ENCODE measurements around the gene RAB11FIP5. TPM values are rescaled to one million over a fixed set of nuclear protein-coding genes. Genes with fewer than 3 reads are reported as not detected.

The RAB11FIP5 gene
- total and polyA plus RNA-seq, 2 donors (not counting 3 experiments of a cell fraction or from before 2014, with no cell fraction given): 36.6 to 47.0 TPM

GRCh38 chr2:73156539-73157124 lies 43.9 kb upstream of the RAB11FIP5 start:
- no peaks in the 10 kb centered on the region for H3K36me3 ChIP-seq (ENCODE audit: control insufficient read depth in 2 of 2, extremely low read depth in 1 of 2, insufficient read depth in 2 of 2, low read length in 2 of 2)
- H3K27me3 ChIP-seq (ENCODE audit: control insufficient read depth in 2 of 2, insufficient read depth in 2 of 2, low read length in 2 of 2): no peaks in the 10 kb centered on the region
- dilution Hi-C loops (cut with MboI; ENCODE audit: extremely low pct_ligation_motif_present, low sequenced_read_pairs) (no loop called here), intact Hi-C loops (cut with micrococcal nuclease) (loop anchor here (1.0 to 2.0 kb wide), 3 partner anchors 46 to 163 kb away; no protein-coding TSS in a partner anchor)
- no peak overlapping the region for H3K9ac ChIP-seq (replicated peaks; ENCODE audit: extremely low read depth, insufficient read depth, low read length)
- POLR2A ChIA-PET: no interaction called here
- DNase-seq (ENCODE audit: low read depth, low spot score) (peak; percentile 63), FAIRE-seq (peak; percentile 94)
- CTCF ChIA-PET: interaction anchor here (0.6 to 10.6 kb wide), 35 partner anchors 12 to 264 kb away, joined by 3 to 208 read pairs (median 4); partner anchors contain the start of genes RAB11FIP5 and SFXN5
- no peaks in the 10 kb centered on the region for H4K20me1 ChIP-seq (replicated peaks; ENCODE audit: control insufficient read depth, extremely low read depth, insufficient read depth, low read length)
- H3K27ac ChIP-seq (ENCODE audit: insufficient read depth, low read depth, low read length): no peak overlapping the region
- no TSS peak for BruUV-seq (replicated peaks)
- no peaks in the 10 kb centered on the region for H3K9me1 ChIP-seq (replicated peaks; ENCODE audit: control insufficient read depth, extremely low read depth, insufficient read depth, low read length)
- H3K4me2 ChIP-seq (ENCODE audit: insufficient read depth, low read length): peak overlapping the region; percentile 43
- no peaks in the 10 kb centered on the region for H3K9me3 ChIP-seq (replicated peaks; ENCODE audit: control insufficient read depth, insufficient read depth, low read length)
- H3K79me2 ChIP-seq (ENCODE audit: control insufficient read depth, insufficient read depth, low read length): no peaks in the 10 kb centered on the region
- no peak overlapping the region for H3K4me3 ChIP-seq (replicated peaks in 1 of 3; ENCODE audit: insufficient read depth in 1 of 3, low read depth in 1 of 3, low read length in 3 of 3)
- peaks cover 4% of the 10 kb centered on the region for H3K4me1 ChIP-seq (ENCODE audit: control insufficient read depth, extremely low read depth, insufficient read depth, low read length)
- H2AFZ ChIP-seq (ENCODE audit: low read depth, low read length): peak overlapping the region; percentile 85
- TF ChIP-seq MYC (IDR thresholded peaks at IDR 0.05; ENCODE audit: low read depth, low read length): no peak
- peak; percentile 78 to 93 for TF ChIP-seq CTCF (IDR thresholded peaks at IDR 0.05; ENCODE audit: extremely low read depth in 1 of 2, insufficient read depth in 1 of 2, low read depth in 1 of 2, low read length in 2 of 2)

- ChIA-PET POLR2A (no interaction called here), CTCF (interaction anchor here (1.4 kb wide), 1 partner anchor 13 kb away, joined by 3 read pairs; no protein-coding TSS in a partner anchor)
- H3K27me3 ChIP-seq (ENCODE audit: control insufficient read depth in 2 of 2, insufficient read depth in 2 of 2, low read length in 2 of 2): no peaks in the 10 kb centered on the region
- H3K4me1 ChIP-seq (ENCODE audit: control insufficient read depth, extremely low read depth, insufficient read depth, low read length): no peaks in the 10 kb centered on the region
- no peaks in the 10 kb centered on the region for H3K79me2 ChIP-seq (ENCODE audit: control insufficient read depth, insufficient read depth, low read length)
- no peak overlapping the region for H3K27ac ChIP-seq (ENCODE audit: insufficient read depth, low read depth, low read length)
- no TSS peak for BruUV-seq (replicated peaks)
- no peak overlapping the region for H3K4me2 ChIP-seq (ENCODE audit: insufficient read depth, low read length)
- no peaks in the 10 kb centered on the region for H3K9me1 ChIP-seq (replicated peaks; ENCODE audit: control insufficient read depth, extremely low read depth, insufficient read depth, low read length)
- dilution Hi-C loops (cut with MboI; ENCODE audit: extremely low pct_ligation_motif_present, low sequenced_read_pairs): no loop called here
- H3K9me3 ChIP-seq (replicated peaks; ENCODE audit: control insufficient read depth, insufficient read depth, low read length): no peaks in the 10 kb centered on the region
- intact Hi-C loops (cut with micrococcal nuclease): no loop called here
- DNase-seq (ENCODE audit: low read depth, low spot score): no peak
- no peak overlapping the region for H2AFZ ChIP-seq (ENCODE audit: low read depth, low read length)
- no peaks in the 10 kb centered on the region for H3K36me3 ChIP-seq (ENCODE audit: control insufficient read depth in 2 of 2, extremely low read depth in 1 of 2, insufficient read depth in 2 of 2, low read length in 2 of 2)
- no peaks in the 10 kb centered on the region for H4K20me1 ChIP-seq (replicated peaks; ENCODE audit: control insufficient read depth, extremely low read depth, insufficient read depth, low read length)
- FAIRE-seq: no peak
- TF ChIP-seq POLR2A (IDR thresholded peaks at IDR 0.05; ENCODE audit: low read depth, low read length) (no peak), FOS (IDR thresholded peaks at IDR 0.05; ENCODE audit: borderline replicate concordance, insufficient read depth, low read length) (no peak), MAX (IDR thresholded peaks at IDR 0.05; ENCODE audit: insufficient read depth, insufficient read length) (no peak), CTCF (IDR thresholded peaks at IDR 0.05; ENCODE audit: extremely low read depth in 1 of 2, insufficient read depth in 1 of 2, low read depth in 1 of 2, low read length in 2 of 2) (no peak), GATA2 (IDR thresholded peaks at IDR 0.05; ENCODE audit: insufficient read depth, insufficient read length, low read depth, low read length) (no peak), EZH2 (IDR thresholded peaks at IDR 0.05; ENCODE audit: borderline replicate concordance, low read depth, low read length, severe bottlenecking) (no peak), MYC (IDR thresholded peaks at IDR 0.05; ENCODE audit: low read depth, low read length) (no peak)
- H3K9ac ChIP-seq (replicated peaks; ENCODE audit: extremely low read depth, insufficient read depth, low read length): no peak overlapping the region
- H3K4me3 ChIP-seq (replicated peaks in 1 of 3; ENCODE audit: insufficient read depth in 1 of 3, low read depth in 1 of 3, low read length in 3 of 3): no peak overlapping the region
Observed at GRCh38 chr2:73142937-73143336, 30.2 kb upstream of the RAB11FIP5 start.
